NCI-H524 (cell line): ENCODE data around the gene SH2B3.
"Not testable (repeated sequence)": the region's sequence is repeated elsewhere in the genome, so short reads cannot be mapped to it uniquely, and the experiment has no call there.

Source experiments
- DNase-seq, 2 experiments: peaks; one replicate each; lab custom pipeline; 2025; lab: John Stamatoyannopoulos, UW

SH2B3 gene

GRCh38 chr12:111458546-111459172 is 52.9 kb downstream of the SH2B3 start:
- DNase-seq = no peak

GRCh38 chr12:111460111-111460510 is 54.4 kb downstream of the SH2B3 start:
- DNase-seq = not testable (repeated sequence)

GRCh38 chr12:111462210-111462769 is 56.6 kb downstream of the SH2B3 start:
- DNase-seq = no peak

GRCh38 chr12:111467092-111467856 is 61.6 kb downstream of the SH2B3 start:
- DNase-seq = no peak

GRCh38 chr12:111467857-111468241 is 62.1 kb downstream of the SH2B3 start:
- no peak for DNase-seq

GRCh38 chr12:111469401-111469800 is 63.7 kb downstream of the SH2B3 start:
- DNase-seq = no peak

GRCh38 chr12:111471236-111471635 is 65.5 kb downstream of the SH2B3 start:
- no peak for DNase-seq

- DNase-seq = no peak
Observed at GRCh38 chr12:111482462-111482861, 76.7 kb downstream of the SH2B3 start.

GRCh38 chr12:111488271-111488670 is 82.5 kb downstream of the SH2B3 start:
- no peak for DNase-seq

GRCh38 chr12:111488798-111489197 is 83.1 kb downstream of the SH2B3 start:
- DNase-seq = no peak

GRCh38 chr12:111492979-111493378 is 87.3 kb downstream of the SH2B3 start:
- not testable (repeated sequence) for DNase-seq

- no peak for DNase-seq
Observed at GRCh38 chr12:111494676-111495075, 89.0 kb downstream of the SH2B3 start.
